ENCODE data around the gene RALB. TPM values are rescaled to one million over a fixed set of nuclear protein-coding genes. Genes with fewer than 3 reads are reported as not detected.

RALB gene
- total RNA-seq, 4 donors from 2014 or later: 41.5 to 59.1 (median 54.4) TPM

DNA sequence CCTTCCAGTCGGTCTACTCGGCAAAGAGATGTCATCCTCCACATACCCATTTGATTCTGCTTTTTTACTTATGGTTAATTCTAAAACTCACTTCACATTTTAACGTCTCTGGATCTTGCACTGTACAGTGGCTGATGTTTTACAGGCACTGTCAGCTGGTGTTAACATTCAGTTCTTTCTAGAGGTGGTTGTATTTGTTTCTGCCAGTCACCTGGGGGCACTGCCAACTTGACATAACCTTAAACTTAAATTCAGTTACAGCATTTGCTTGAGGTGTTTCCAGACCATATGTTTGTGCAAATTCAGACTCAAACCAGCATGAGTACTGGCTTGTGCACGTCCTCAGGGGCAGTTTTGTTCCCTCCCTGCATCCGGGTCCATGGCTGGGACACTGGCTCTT is 24.1 kb upstream of the RALB start:
- 40% methylated on average over 5 of the region's 5 CpGs for WGBS
- Histone ChIP-seq H3K4me1 (peaks cover 7 to 35% (median 28%) of the 10 kb centered on the region in 4 donors), H3K4me3 (no peak overlapping the region), H3K27ac (replicated peaks in 1 of 4) (no peak overlapping the region), H3K36me3 (no peaks in the 10 kb centered on the region), H3K9me3 (no peaks in the 10 kb centered on the region), H3K27me3 (no peaks in the 10 kb centered on the region)
- intact Hi-C loops (cut with DNase I): loop anchor here (10.0 kb wide), 2 partner anchors 86 to 214 kb away; partner anchors contain the start of gene EPB41L5
- no peak for DNase-seq (ENCODE audit: extremely low spot score)
- TF ChIP-seq CTCF (IDR thresholded peaks at IDR 0.05) (no peak), EP300 (IDR thresholded peaks at IDR 0.05) (no peak), POLR2A (IDR thresholded peaks at IDR 0.05; ENCODE audit: low read depth) (no peak), POLR2AphosphoS5 (IDR thresholded peaks at IDR 0.05) (no peak)

GRCh38 chr2:120229341-120229740 is 23.3 kb upstream of the RALB start:
- Histone ChIP-seq H3K9me3 (no peaks in the 10 kb centered on the region), H3K27ac (replicated peaks in 1 of 4) (no peak overlapping the region), H3K4me3 (no peak overlapping the region), H3K27me3 (no peaks in the 10 kb centered on the region), H3K4me1 (peaks cover 0 to 26% (median 20%) of the 10 kb centered on the region in 4 donors), H3K36me3 (no peaks in the 10 kb centered on the region)
- no peak for TF ChIP-seq POLR2AphosphoS5 (IDR thresholded peaks at IDR 0.05)
- TF ChIP-seq CTCF (IDR thresholded peaks at IDR 0.05): no peak
- no peak for TF ChIP-seq POLR2A (IDR thresholded peaks at IDR 0.05; ENCODE audit: low read depth)
- no peak for TF ChIP-seq EP300 (IDR thresholded peaks at IDR 0.05)
- intact Hi-C loops (cut with DNase I): loop anchor here (10.0 kb wide), 2 partner anchors 85 to 215 kb away; partner anchors contain the start of gene EPB41L5
- DNase-seq (ENCODE audit: extremely low spot score): no peak
- 89% methylated on average over 10 of the region's 10 CpGs for WGBS

DNA sequence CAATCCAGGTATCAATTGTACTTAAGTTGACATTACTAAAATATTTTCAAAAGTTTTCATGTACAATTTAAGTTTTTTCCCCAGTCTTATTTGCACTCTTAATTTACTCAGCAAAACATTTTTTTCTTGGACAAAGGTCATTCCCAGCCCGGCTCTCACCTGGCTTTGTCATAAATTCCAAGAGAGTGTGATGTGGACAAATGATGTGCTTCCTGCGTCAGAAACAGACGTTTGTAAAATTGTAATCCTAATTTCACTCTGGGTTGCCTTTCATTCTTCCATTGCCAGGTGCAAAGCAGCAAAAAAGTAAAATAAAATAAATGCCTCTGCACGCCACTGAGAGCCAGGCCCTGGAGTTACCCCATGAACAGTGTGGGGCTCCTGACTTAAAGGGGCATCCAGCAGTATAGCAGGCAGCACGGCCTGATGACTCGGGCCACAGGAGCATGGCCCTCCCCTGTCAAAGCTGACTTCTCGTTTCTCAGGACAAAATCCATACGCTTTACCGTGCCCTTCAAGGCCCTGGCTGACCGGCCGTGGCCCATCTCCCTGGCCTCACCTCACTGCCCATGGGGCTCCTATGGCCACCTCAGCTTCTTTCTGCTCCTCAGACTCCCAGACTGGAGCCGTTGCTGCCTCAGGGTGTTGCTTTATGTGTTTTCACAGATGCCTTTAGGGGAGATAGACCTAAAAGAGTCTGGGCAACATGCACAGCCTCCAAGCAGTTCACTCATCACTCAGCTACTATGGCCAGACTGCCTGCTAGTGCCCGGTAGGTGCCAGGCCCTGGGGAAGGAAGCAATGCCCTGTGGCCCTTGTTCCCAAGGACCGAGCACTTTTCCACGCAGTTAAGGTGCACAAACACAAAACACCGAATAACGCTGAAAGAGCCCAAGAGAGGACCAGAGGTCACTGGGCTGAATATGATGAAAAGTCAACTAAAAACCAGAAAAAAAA is 21.9 kb upstream of the RALB start:
- WGBS: 86% methylated on average over 17 of the region's 17 CpGs
- Histone ChIP-seq H3K4me1 (peaks cover 0 to 24% (median 18%) of the 10 kb centered on the region in 4 donors), H3K9me3 (no peaks in the 10 kb centered on the region), H3K36me3 (no peaks in the 10 kb centered on the region), H3K27ac (replicated peaks in 1 of 4) (no peak overlapping the region), H3K4me3 (peak overlapping the region in 2 of 4 donors; percentile 2 to 25), H3K27me3 (no peaks in the 10 kb centered on the region)
- no peak for DNase-seq (ENCODE audit: extremely low spot score)
- TF ChIP-seq POLR2A (IDR thresholded peaks at IDR 0.05; ENCODE audit: low read depth) (no peak), CTCF (IDR thresholded peaks at IDR 0.05) (no peak), EP300 (IDR thresholded peaks at IDR 0.05) (no peak), POLR2AphosphoS5 (IDR thresholded peaks at IDR 0.05) (no peak)
- intact Hi-C loops (cut with DNase I): no loop called here

- intact Hi-C loops (cut with DNase I): no loop called here
Measured at GRCh38 chr2:120231564-120231973, 21.1 kb upstream of the RALB start.

More at GRCh38 chr2:120231564-120231973, 21.1 kb upstream of the RALB start:
- Histone ChIP-seq H3K9me3 (no peaks in the 10 kb centered on the region), H3K4me3 (peak overlapping the region; percentile 46 to 58 (median 46)), H3K27me3 (no peaks in the 10 kb centered on the region), H3K4me1 (peaks cover 0 to 24% (median 18%) of the 10 kb centered on the region in 4 donors), H3K36me3 (no peaks in the 10 kb centered on the region), H3K27ac (replicated peaks in 1 of 4) (peak overlapping the region in 3 of 4 donors; percentile 41 to 67 (median 61))
- 95% methylated on average over 4 of the region's 4 CpGs for WGBS
- no peak for DNase-seq (ENCODE audit: extremely low spot score)
- no peak for TF ChIP-seq POLR2A (IDR thresholded peaks at IDR 0.05; ENCODE audit: low read depth)
- no peak for TF ChIP-seq CTCF (IDR thresholded peaks at IDR 0.05)
- no peak for TF ChIP-seq POLR2AphosphoS5 (IDR thresholded peaks at IDR 0.05)
- TF ChIP-seq EP300 (IDR thresholded peaks at IDR 0.05): no peak

All from esophagus muscularis mucosa (tissue), 4 donors.